ENCODE measurements around the gene TTLL12. TPM values are rescaled to one million over a fixed set of nuclear protein-coding genes. Genes with fewer than 3 reads are reported as not detected.

Gene TTLL12
- 10 to 100 TPM; 53.5 to 84.8 TPM for total RNA-seq

DNA sequence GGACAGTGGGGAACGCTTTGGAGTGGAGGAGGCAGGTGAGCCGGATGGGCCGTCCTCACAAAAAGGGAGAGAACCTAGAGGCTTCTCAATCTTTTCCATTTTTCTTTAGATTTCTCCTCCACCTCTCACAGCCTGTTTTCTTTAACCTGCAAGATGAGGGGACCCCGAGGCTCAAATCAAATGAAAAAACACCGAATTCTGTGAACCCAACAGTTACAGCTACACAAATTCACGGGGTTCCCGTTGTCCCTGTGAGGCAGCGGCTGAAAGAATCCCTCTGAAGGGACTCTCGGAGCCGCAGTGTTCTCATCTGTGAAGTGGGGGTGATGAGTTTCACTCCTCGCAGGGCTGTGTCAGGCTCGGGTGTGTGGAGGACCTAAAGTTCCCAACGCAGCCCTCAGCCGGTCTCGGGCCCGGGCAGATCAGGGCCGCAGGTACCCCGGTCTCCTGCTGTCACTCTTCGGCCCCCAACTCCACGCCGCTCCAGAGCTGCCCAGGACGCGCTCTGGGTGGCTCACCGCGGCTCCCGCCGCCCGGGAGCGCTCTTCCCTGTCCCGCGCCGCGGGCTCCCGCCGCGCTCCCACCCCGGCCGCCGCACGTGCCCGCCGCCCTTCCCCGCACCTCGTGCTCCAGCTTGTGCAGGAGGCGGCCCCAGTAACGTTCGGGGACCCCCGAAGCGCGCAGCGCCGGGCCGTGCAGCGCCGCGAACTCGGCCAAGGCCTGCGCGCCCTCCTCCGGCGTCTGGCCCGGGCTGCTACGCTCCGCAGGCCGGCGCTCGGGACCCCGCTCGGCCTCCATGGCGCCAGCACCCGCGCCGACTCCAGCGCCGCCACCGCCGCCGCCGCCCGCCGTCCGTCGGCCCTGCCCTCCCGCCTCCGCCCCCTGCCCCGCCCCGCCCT lies at the start of gene TTLL12:
Gene TTLL12, minus strand, starts transcription at position 863 of the 899 bp plus-strand sequence. Its CDS starts 65 bp downstream, at position 798.
- Mint-ChIP-seq H3K9me3 (no peaks in the 10 kb centered on the region), H3K36me3 (ENCODE audit: low read depth) (peaks cover 14% of the 10 kb centered on the region), H3K4me1 (peaks cover 8% of the 10 kb centered on the region), H3K27me3 (no peaks in the 10 kb centered on the region), H3K4me3 (peak within 1 kb of the TSS; percentile 82), H3K27ac (peak within 1 kb of the TSS; percentile 88)
- ATAC-seq (replicated peaks) = peak; percentile 55

DNA sequence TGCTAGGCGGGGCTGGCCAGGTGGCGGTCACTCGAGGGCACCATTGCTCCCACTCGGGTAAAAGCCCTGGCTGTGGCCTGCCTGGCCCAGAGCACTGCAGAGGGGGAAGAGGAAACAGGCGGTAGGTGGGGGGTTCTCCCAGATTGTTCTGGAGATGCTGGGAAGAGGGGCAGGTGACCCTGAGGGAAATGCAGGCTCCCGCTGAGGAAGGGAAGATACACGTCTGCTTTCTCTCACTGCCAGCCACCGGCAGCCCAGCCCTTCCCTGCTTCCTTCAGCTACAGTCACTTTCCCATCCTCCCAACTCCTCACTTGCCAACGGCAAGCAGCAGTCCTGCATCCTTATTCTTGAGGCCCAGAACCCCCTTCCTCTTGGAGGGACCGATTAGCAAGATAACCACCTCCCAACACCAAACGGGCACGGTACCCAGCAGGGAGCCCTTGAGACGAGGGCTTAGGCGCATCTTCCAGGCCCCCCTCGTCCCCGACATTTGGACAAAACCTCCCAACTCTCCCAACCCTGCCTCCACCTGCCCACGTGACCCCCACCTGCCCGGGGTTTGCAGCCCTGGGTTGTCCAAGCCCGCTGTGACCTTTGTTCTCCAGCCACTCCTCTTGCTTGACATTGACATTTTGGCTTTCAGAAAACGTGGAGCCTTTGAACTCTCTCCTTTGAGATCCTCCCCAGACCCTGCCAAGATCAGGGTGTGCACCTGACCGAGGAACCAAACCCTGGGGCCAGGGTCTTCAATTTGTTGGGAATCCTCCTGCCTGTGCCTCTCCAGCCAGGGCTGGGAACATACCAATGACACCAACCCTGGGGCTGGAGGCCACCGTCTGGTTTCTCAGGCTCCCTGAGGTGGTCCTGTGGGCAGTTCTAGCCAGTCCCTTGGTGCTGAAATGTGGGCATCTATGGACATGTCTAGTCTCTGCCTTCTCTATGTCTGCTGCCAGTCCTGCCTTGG lies 48.8 kb upstream of the TTLL12 start:
- Mint-ChIP-seq H3K36me3 (ENCODE audit: low read depth) (no peaks in the 10 kb centered on the region), H3K4me3 (no peak overlapping the region), H3K27ac (no peak overlapping the region), H3K27me3 (peaks cover 9% of the 10 kb centered on the region), H3K4me1 (peaks cover 5% of the 10 kb centered on the region), H3K9me3 (no peaks in the 10 kb centered on the region)
- ATAC-seq (replicated peaks) = no peak

DNA sequence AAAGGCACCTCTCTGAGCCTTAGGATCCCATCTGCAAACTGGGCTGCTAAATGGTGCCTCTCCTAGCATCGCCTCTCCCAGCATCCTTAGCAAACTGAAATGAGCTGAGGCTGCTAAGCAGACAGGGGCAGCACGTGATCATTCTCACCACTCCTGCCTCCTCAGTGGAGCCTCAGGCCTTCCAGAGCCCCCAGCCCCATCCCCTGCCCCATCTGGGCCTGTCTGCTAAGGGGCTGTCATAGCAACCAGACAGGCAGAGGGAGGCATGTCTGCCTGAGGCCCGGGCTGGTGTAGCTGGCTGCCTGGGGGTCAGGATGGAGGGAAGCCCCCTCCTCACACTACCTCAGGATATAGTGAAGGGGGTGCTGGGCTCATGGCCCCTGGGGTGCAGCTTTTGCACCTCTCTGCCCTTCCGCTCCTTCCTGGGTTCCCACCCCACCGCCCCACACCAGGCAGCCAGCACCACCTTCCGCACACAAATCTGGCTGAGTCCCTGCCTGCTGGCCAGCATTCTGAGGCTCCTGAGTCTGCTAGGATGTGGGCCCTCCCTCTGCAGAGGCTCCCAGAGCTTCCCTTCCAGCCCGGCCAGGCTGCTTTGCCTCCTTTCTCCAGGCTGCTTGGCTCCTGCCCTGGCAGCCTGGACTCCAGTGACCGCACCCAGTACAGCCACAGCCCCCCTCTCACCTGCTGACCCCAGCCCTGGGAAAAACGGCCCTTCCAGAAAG lies 47.5 kb upstream of the TTLL12 start:
- Mint-ChIP-seq H3K9me3 (no peaks in the 10 kb centered on the region), H3K36me3 (ENCODE audit: low read depth) (no peaks in the 10 kb centered on the region), H3K4me3 (no peak overlapping the region), H3K4me1 (peaks cover 5% of the 10 kb centered on the region), H3K27me3 (peaks cover 9% of the 10 kb centered on the region), H3K27ac (no peak overlapping the region)
- ATAC-seq (replicated peaks) = no peak

GRCh38 chr22:43233529-43233928 lies 46.6 kb upstream of the TTLL12 start:
- Mint-ChIP-seq H3K4me3 (no peak overlapping the region), H3K4me1 (peaks cover 5% of the 10 kb centered on the region), H3K27me3 (peaks cover 10% of the 10 kb centered on the region), H3K36me3 (ENCODE audit: low read depth) (no peaks in the 10 kb centered on the region), H3K9me3 (no peaks in the 10 kb centered on the region), H3K27ac (no peak overlapping the region)
- ATAC-seq (replicated peaks) = no peak

DNA sequence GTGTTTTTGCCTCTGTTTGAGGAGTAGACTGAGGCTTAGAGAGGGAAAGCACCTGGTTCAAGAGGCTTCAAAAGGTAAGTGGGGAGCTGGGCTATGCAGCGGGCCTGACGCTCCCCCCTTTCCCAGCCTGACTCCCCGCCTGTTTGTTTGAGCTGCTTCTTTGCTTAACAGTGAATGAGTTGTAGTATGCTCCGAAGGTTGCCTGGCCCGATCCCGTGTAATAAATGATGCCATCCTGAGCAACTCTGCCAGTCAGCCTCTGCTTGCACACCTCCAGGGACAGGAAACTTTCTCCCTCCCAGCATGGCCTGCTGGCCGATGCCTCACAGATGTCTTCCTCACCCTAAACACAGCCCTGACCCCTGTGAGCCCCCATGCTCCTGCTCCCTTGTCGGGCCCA lies 45.5 kb upstream of the TTLL12 start:
- Mint-ChIP-seq H3K27me3 (peaks cover 16% of the 10 kb centered on the region), H3K27ac (no peak overlapping the region), H3K4me1 (peaks cover 5% of the 10 kb centered on the region), H3K4me3 (no peak overlapping the region), H3K36me3 (ENCODE audit: low read depth) (no peaks in the 10 kb centered on the region), H3K9me3 (no peaks in the 10 kb centered on the region)
- no peak for ATAC-seq (replicated peaks)

DNA sequence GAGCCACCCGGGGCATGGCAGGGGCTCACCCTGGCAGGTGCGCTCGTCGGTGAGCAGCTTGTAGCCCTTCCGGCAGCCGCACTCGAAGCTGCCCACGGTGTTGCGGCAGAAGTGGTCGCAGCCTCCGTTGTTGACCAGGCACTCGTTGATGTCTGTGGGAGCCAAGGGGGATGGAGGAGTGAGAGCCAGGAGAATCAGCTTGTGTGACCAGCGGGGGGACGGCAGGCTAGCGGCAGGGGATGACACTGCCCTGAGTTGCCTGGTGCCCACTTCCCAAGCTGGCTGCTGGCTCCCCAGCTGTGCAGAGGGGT lies 44.7 kb upstream of the TTLL12 start:
- Mint-ChIP-seq H3K4me3 (no peak overlapping the region), H3K36me3 (ENCODE audit: low read depth) (no peaks in the 10 kb centered on the region), H3K4me1 (peaks cover 5% of the 10 kb centered on the region)

DNA sequence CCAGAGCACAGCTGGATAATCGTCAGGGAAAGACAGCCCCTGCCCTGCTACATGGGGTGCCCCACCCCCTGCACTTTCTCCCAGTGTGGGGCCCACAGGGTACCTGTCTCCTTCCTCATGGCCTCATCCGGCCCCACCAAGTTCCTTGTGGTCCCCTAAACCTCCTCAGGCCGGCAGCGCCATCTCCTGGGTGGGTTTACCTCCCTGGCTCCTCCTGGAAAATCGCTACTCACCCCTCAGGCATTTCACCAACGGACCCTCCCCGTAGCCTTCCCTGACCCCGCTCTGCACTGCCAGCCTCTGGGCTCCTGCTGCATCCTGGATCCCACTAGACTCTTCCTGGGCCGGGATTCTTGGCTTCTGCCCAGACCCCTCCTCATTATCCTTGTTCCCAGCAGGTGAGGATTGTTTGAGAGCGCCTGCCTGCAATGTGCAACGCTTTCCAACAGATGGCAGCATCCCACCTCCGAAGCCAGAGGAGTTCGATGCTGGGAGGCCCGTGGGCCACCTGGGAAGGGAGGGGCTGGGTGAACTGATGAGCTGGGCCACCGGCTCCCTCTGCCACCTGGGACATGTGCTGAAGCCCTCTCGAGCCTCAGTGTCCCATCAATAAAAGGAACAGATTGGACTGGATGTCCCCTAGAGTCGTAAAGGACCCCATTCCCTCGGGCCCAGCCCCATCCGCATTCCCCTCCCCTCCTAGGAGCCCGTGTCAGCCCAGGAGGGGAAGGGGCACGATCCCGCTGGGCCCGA lies 44.2 kb upstream of the TTLL12 start:
- Mint-ChIP-seq H3K36me3 (ENCODE audit: low read depth) (no peaks in the 10 kb centered on the region), H3K9me3 (no peaks in the 10 kb centered on the region), H3K27ac (no peak overlapping the region), H3K27me3 (peaks cover 16% of the 10 kb centered on the region), H3K4me1 (peaks cover 5% of the 10 kb centered on the region), H3K4me3 (no peak overlapping the region)
- peak; percentile 52 for ATAC-seq (replicated peaks)

More for the DNA sequence above, 44.7 kb upstream of the TTLL12 start:
- Mint-ChIP-seq H3K9me3 (no peaks in the 10 kb centered on the region), H3K27ac (no peak overlapping the region), H3K27me3 (peaks cover 16% of the 10 kb centered on the region)
- no peak for ATAC-seq (replicated peaks)

GRCh38 chr22:43230571-43230970 lies 43.6 kb upstream of the TTLL12 start:
- Mint-ChIP-seq H3K36me3 (ENCODE audit: low read depth) (no peaks in the 10 kb centered on the region), H3K4me3 (no peak overlapping the region), H3K4me1 (peaks cover 5% of the 10 kb centered on the region), H3K9me3 (no peaks in the 10 kb centered on the region), H3K27me3 (peaks cover 11% of the 10 kb centered on the region), H3K27ac (no peak overlapping the region)
- ATAC-seq (replicated peaks) = no peak

DNA sequence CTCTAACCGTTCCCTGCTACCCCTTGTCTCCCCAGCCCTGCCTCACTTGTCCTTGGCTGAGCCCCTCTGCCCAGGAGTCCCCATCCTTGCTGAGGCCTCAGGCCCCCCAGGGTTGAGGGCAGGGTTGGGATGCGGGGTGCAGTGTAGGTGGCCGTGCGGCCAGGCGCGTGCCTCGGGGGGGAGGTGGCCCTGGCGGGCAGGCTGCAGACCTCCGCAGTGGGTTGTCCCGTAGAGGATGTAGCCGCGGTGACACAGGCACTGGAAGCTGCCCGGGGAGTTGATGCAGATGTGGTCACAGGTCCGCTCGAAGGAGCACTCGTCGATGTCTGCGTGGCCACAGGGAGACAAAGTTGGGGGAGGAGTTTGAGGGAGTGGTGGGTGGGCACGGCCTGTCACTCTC lies 41.9 kb upstream of the TTLL12 start:
- Mint-ChIP-seq H3K36me3 (ENCODE audit: low read depth) (no peaks in the 10 kb centered on the region), H3K4me1 (peaks cover 5% of the 10 kb centered on the region), H3K27me3 (peaks cover 11% of the 10 kb centered on the region), H3K27ac (no peak overlapping the region), H3K9me3 (no peaks in the 10 kb centered on the region), H3K4me3 (no peak overlapping the region)
- no peak for ATAC-seq (replicated peaks)

GRCh38 chr22:43228330-43228729 lies 41.4 kb upstream of the TTLL12 start:
- H3K9me3 Mint-ChIP-seq = no peaks in the 10 kb centered on the region
- peaks cover 11% of the 10 kb centered on the region for H3K27me3 Mint-ChIP-seq
- peaks cover 5% of the 10 kb centered on the region for H3K4me1 Mint-ChIP-seq
- H3K27ac Mint-ChIP-seq = no peak overlapping the region
- H3K4me3 Mint-ChIP-seq = no peak overlapping the region
- no peak for ATAC-seq (replicated peaks)
- no peaks in the 10 kb centered on the region for H3K36me3 Mint-ChIP-seq (ENCODE audit: low read depth)

DNA sequence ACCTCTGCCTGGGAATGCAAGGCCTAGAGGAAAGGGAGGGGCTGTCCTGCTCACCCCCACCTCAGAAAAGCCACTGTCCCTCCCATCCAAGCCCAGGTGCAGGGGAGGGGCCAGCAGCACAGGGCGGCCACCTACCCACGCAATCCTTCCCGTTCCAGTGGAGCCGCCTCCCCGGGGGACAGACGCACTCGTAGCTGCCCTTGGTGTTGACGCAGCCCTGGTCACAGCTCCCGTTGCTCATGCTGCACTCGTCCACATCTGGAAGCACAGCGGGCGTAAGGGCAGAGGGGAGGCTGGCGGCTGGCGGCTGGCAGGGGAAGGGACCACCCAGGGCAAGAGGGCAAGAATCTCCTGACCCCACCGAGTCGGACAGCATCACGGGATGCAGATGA lies 40.3 kb upstream of the TTLL12 start:
- H3K36me3 Mint-ChIP-seq (ENCODE audit: low read depth) = no peaks in the 10 kb centered on the region
- no peaks in the 10 kb centered on the region for H3K9me3 Mint-ChIP-seq
- peaks cover 5% of the 10 kb centered on the region for H3K4me1 Mint-ChIP-seq
- no peak overlapping the region for H3K27ac Mint-ChIP-seq
- H3K4me3 Mint-ChIP-seq = no peak overlapping the region
- H3K27me3 Mint-ChIP-seq = peaks cover 11% of the 10 kb centered on the region
- no peak for ATAC-seq (replicated peaks)

DNA sequence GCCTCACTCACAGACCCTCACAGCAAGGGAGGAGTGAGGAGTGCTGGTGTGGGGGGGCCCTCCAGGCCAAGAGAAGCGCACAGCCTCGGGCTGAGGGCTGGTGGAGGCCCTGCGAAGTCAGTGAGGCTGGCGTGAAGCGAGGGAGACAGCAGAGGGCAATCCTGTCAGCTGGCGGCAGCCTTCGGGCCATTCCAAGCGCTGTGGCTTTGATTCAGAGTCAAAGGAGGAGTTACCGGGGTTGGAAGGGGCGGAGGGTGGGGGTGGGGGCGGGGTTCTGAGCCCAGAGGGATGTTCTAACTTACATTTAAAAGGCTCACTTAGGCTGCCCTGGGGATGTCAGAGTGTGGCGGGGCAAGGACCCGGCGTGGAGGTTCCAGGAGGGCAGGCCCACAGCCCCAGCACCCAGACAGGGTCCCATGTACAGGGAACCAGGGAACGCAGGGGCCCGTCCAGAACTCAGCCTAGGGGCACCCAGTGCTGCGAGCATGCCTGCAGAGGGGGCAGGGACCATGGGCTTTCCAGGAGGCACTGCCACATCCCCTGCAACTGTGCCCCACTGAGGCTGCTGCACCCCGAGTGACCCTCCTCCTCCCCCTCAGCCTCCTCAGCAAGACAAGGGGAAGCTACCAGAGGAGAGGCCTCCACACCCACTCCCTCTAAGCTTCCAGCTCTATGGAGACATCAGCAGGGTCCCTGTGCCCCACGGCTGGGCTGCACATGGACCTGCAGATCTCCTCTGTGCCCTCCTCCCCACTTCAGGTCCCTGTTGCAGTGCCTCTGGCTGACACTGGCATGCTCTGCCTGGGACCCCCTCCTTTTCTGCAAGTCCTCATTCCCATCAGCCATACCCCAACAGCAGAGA lies 39.7 kb upstream of the TTLL12 start:
- Mint-ChIP-seq H3K4me3 (no peak overlapping the region), H3K27me3 (peaks cover 11% of the 10 kb centered on the region), H3K9me3 (no peaks in the 10 kb centered on the region), H3K36me3 (ENCODE audit: low read depth) (no peaks in the 10 kb centered on the region), H3K4me1 (peaks cover 5% of the 10 kb centered on the region), H3K27ac (no peak overlapping the region)
- ATAC-seq (replicated peaks) = no peak

GRCh38 chr22:43225609-43226008 lies 38.7 kb upstream of the TTLL12 start:
- no peaks in the 10 kb centered on the region for H3K9me3 Mint-ChIP-seq
- no peak for ATAC-seq (replicated peaks)
- H3K27ac Mint-ChIP-seq = no peak overlapping the region
- no peaks in the 10 kb centered on the region for H3K4me1 Mint-ChIP-seq
- no peak overlapping the region for H3K4me3 Mint-ChIP-seq
- H3K36me3 Mint-ChIP-seq (ENCODE audit: low read depth) = no peaks in the 10 kb centered on the region
- peaks cover 6% of the 10 kb centered on the region for H3K27me3 Mint-ChIP-seq
